ENCODE results near the gene COG2.
"Not testable (repeated sequence)": the region's sequence is repeated elsewhere in the genome, so short reads cannot be mapped to it uniquely, and the experiment has no call there.

COG2 gene

DNA sequence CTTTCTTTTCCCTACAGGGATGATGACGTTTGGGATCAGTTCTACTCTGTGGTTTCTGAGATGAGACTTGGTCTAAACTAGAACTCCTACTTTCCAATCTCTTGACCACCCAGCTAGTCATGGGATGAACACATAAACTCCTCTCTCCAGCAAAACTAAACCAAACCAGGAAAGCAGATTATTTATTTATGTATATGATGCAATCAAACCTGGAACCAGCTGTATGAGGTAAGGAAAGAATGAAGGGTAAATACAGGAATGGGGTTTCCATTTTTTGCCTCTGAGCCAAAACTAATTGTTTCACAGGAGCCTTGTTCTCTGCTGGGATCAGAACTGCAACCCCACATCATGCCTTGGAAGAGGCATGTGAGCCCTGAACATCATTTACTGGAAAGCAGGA is 75.0 kb downstream of the COG2 start:
- H3K4me3 ChIP-seq (ENCODE audit: low read depth in 1 of 5, low read length in 5 of 5) = no peak overlapping the region
- peaks cover 2 to 20% (median 15%) of the 10 kb centered on the region in 5 donors for H3K4me1 ChIP-seq (ENCODE audit: control insufficient read depth in 5 of 5, insufficient read depth in 5 of 5, low read length in 5 of 5)
- no peaks in the 10 kb centered on the region for H3K36me3 ChIP-seq (ENCODE audit: control insufficient read depth in 5 of 5, insufficient read depth in 5 of 5, low read length in 5 of 5)
- H3K9ac ChIP-seq (ENCODE audit: low read length in 5 of 5) = no peak overlapping the region
- no peak overlapping the region for H3K27ac ChIP-seq (ENCODE audit: low read depth, low read length)
- H3K9me3 ChIP-seq (ENCODE audit: control insufficient read depth in 5 of 5, low read length in 5 of 5) = peaks cover 0 to 1% (median 0%) of the 10 kb centered on the region in 5 donors
- H3K27me3 ChIP-seq (ENCODE audit: control insufficient read depth in 5 of 5, insufficient read depth in 4 of 5, low read length in 5 of 5) = no peaks in the 10 kb centered on the region

DNA sequence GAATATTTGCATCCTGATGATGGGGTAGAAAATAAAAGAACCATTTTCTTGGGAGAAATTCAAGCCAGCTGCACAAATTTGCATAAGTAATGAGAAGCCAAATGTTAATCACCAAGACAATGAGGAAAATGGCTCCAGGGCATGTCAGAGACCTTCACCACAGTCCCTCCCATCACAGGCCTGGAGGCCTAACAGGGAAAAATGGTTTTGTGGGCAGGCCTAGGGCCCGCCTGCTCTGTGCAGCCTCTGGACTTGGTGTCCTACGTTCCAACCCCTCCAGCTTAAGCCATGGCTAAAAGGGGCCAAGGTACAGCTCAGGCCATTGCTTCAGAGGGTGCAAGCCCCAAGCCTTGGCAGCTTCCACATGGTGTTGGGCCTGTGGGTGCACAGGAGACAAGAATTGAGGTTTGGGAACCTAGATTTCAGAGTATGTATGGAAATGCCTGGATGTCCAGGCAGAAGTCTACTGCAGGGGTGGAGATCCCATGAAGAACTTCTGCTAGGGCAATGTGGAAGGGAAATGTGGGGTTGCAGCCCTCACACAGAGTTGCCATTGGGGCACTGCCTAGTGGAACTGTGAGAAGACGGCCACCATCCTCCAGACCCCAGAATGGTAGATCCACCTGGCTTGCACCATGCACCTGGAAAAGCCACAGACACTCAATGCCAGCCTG is 79.7 kb downstream of the COG2 start:
- not testable (repeated sequence) for H3K36me3 ChIP-seq (ENCODE audit: control insufficient read depth in 5 of 5, insufficient read depth in 5 of 5, low read length in 5 of 5); H3K4me1 ChIP-seq (ENCODE audit: control insufficient read depth in 5 of 5, insufficient read depth in 5 of 5, low read length in 5 of 5); H3K9ac ChIP-seq (ENCODE audit: low read length in 5 of 5); H3K27me3 ChIP-seq (ENCODE audit: control insufficient read depth in 5 of 5, insufficient read depth in 4 of 5, low read length in 5 of 5); H3K9me3 ChIP-seq (ENCODE audit: control insufficient read depth in 5 of 5, low read length in 5 of 5); H3K27ac ChIP-seq (ENCODE audit: low read depth, low read length); H3K4me3 ChIP-seq (ENCODE audit: low read depth in 1 of 5, low read length in 5 of 5)

DNA sequence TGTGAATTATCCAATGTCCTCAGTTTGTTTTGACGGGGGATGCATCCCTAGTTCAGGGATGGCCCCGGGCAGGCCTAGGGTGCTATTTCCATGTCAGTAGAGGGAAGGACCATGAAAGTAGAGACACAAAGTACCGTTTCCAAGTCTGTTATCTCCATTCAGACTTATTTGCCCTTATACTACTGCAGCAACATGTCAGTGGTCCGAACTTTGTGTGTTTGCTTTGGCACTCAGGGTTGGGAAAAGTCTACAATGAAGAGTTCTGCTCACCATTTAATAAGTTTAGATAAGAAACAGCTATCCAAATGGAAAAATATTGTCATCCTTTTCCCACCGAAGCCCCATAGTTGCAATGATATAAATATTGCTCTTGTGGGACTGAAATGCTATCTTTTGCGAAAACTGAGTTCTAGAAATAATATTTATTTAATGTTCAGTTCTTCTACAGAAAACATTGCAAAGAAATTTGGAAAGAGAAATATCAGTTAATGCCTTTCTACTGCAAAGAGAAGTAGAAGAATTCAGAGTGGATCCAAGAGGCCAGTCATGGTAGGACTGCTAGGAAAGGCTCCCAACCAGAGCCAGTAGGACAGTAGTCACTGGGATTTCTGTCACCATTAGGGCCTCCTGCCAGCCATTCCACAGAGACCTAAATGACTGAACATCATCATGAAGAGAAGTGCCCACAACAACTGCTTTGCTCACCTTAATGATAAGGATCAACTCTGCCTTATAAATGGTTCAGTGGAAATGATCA is 83.2 kb downstream of the COG2 start:
- Histone ChIP-seq H3K9me3 (ENCODE audit: control insufficient read depth in 5 of 5, low read length in 5 of 5) (peaks cover 0 to 4% (median 0%) of the 10 kb centered on the region in 5 donors), H3K27me3 (ENCODE audit: control insufficient read depth in 5 of 5, insufficient read depth in 4 of 5, low read length in 5 of 5) (no peaks in the 10 kb centered on the region), H3K4me3 (ENCODE audit: low read depth in 1 of 5, low read length in 5 of 5) (no peak overlapping the region), H3K27ac (ENCODE audit: low read depth, low read length) (no peak overlapping the region), H3K4me1 (ENCODE audit: control insufficient read depth in 5 of 5, insufficient read depth in 5 of 5, low read length in 5 of 5) (peaks cover 0 to 15% (median 11%) of the 10 kb centered on the region in 5 donors), H3K9ac (ENCODE audit: low read length in 5 of 5) (no peak overlapping the region), H3K36me3 (ENCODE audit: control insufficient read depth in 5 of 5, insufficient read depth in 5 of 5, low read length in 5 of 5) (no peaks in the 10 kb centered on the region)

DNA sequence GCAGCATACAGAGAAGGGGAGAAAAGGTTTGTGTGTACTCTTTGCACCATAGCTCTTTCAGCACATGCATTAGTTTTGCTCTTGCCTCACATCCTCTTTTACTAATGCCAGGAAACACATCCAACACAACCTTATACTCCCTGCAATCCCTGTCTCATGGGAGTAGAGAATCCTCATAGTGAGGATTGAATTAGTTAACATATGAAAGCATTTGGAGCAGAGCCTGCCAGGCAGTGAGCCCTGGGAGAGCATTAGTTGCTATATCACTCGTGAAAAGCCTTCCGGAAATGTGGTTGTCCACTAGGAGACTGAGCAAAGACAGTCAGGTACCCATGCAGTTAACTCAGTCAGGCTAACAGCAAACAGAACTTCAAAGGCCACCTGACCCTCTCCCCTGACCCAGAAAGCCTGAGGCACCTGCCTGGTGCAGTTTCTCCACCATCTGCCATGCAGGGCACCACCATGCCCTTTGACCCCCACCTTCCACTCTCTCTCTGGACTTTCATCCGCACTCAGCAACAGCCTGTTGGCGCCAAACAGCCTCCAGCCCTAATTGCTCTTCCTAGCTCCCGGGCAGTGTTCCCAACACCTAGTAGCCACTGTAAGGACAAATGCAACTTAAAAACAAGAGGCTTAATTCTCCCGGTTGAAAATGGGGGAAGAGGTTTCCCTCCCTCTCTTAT is 86.6 kb downstream of the COG2 start:
- Histone ChIP-seq H3K9ac (ENCODE audit: low read length in 5 of 5) (no peak overlapping the region), H3K36me3 (ENCODE audit: control insufficient read depth in 5 of 5, insufficient read depth in 5 of 5, low read length in 5 of 5) (no peaks in the 10 kb centered on the region), H3K4me1 (ENCODE audit: control insufficient read depth in 5 of 5, insufficient read depth in 5 of 5, low read length in 5 of 5) (peaks cover 0 to 15% (median 11%) of the 10 kb centered on the region in 5 donors), H3K4me3 (ENCODE audit: low read depth in 1 of 5, low read length in 5 of 5) (no peak overlapping the region), H3K27ac (ENCODE audit: low read depth, low read length) (no peak overlapping the region), H3K9me3 (ENCODE audit: control insufficient read depth in 5 of 5, low read length in 5 of 5) (no peaks in the 10 kb centered on the region), H3K27me3 (ENCODE audit: control insufficient read depth in 5 of 5, insufficient read depth in 4 of 5, low read length in 5 of 5) (no peaks in the 10 kb centered on the region)

DNA sequence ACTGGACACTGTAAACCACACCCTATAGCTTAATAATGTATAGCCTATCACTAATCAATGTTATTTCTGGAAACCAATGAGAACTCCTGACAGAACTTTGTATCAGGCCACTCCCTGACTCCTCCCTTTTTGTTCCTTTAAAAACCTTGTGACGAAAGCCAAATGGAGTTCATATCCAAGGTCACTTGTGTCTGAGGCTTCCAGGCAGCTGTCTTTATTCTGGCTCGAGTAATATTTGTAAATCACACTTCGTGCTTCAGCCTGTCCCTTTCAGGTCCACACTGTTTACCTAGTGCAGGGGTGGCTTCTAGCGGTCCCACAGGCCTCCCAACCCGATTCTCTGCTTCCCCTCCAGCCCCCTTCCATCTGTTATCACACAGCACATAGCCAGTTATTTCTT is 88.7 kb downstream of the COG2 start:
- peaks cover 0 to 2% (median 0%) of the 10 kb centered on the region in 5 donors for H3K27me3 ChIP-seq (ENCODE audit: control insufficient read depth in 5 of 5, insufficient read depth in 4 of 5, low read length in 5 of 5)
- H3K4me3 ChIP-seq (ENCODE audit: low read depth in 1 of 5, low read length in 5 of 5) = no peak overlapping the region
- H3K36me3 ChIP-seq (ENCODE audit: control insufficient read depth in 5 of 5, insufficient read depth in 5 of 5, low read length in 5 of 5) = no peaks in the 10 kb centered on the region
- H3K27ac ChIP-seq (ENCODE audit: low read depth, low read length) = no peak overlapping the region
- H3K4me1 ChIP-seq (ENCODE audit: control insufficient read depth in 5 of 5, insufficient read depth in 5 of 5, low read length in 5 of 5) = peaks cover 0 to 15% (median 11%) of the 10 kb centered on the region in 5 donors
- no peaks in the 10 kb centered on the region for H3K9me3 ChIP-seq (ENCODE audit: control insufficient read depth in 5 of 5, low read length in 5 of 5)
- H3K9ac ChIP-seq (ENCODE audit: low read length in 5 of 5) = no peak overlapping the region

DNA sequence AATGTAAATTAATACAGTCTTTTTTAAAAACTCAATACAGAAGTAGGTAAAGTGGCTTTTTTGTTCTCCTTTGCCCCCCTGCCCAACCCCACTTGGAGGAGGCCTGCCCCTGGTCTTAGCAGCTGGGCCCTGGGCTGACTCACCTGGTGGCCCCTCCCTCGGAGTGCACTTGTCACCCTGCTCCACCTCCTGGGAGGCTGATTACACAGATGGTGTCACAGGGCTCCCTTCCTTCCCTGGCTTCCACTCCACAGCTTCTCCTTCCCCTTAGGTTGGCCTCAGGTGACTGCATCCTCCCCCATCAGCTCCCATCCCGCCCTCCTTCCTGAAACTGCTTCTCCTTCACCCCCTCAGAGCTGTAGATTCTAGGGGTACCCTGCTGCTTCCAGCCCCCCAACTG is 93.2 kb downstream of the COG2 start:
- Histone ChIP-seq H3K27me3 (ENCODE audit: control insufficient read depth in 5 of 5, insufficient read depth in 4 of 5, low read length in 5 of 5) (peaks cover 0 to 2% (median 0%) of the 10 kb centered on the region in 5 donors), H3K27ac (ENCODE audit: low read depth, low read length) (no peak overlapping the region), H3K4me3 (ENCODE audit: low read depth in 1 of 5, low read length in 5 of 5) (no peak overlapping the region), H3K4me1 (ENCODE audit: control insufficient read depth in 5 of 5, insufficient read depth in 5 of 5, low read length in 5 of 5) (peaks cover 0 to 3% (median 0%) of the 10 kb centered on the region in 5 donors), H3K9ac (ENCODE audit: low read length in 5 of 5) (no peak overlapping the region), H3K9me3 (ENCODE audit: control insufficient read depth in 5 of 5, low read length in 5 of 5) (peaks cover 0 to 4% (median 0%) of the 10 kb centered on the region in 5 donors), H3K36me3 (ENCODE audit: control insufficient read depth in 5 of 5, insufficient read depth in 5 of 5, low read length in 5 of 5) (no peaks in the 10 kb centered on the region)

DNA sequence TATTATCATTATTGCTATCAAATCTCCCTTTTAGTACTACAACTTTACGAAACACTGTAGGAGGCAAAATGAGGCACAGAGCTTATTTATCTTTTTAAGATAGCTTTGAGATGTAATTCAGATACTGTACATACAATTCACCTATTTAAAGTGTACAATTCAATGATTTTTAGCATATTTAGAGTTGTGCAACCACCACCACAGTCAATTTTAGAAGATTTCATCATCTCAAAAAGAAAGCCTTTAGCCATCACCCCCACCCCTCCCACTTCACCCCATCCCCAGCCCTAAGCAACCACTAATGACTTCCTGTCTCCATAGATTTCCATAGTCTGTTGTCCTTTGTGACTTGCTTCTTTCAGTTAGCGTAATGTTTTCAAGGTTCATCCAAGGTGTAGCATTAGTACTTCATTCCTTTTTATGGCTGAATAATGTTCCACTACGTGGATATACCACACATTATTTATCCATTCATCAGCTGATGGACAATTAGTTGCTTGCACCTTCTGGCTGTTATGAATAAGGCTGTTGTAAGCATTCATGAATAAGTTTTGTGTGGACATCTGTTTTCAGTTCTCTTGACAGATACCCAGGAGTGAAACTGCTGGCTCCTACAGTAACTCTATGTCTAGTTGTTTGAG is 95.5 kb downstream of the COG2 start:
- Histone ChIP-seq H3K9ac (ENCODE audit: low read length in 5 of 5) (no peak overlapping the region), H3K4me3 (ENCODE audit: low read depth in 1 of 5, low read length in 5 of 5) (no peak overlapping the region), H3K27ac (ENCODE audit: low read depth, low read length) (no peak overlapping the region), H3K27me3 (ENCODE audit: control insufficient read depth in 5 of 5, insufficient read depth in 4 of 5, low read length in 5 of 5) (peaks cover 0 to 2% (median 0%) of the 10 kb centered on the region in 5 donors), H3K36me3 (ENCODE audit: control insufficient read depth in 5 of 5, insufficient read depth in 5 of 5, low read length in 5 of 5) (no peaks in the 10 kb centered on the region), H3K4me1 (ENCODE audit: control insufficient read depth in 5 of 5, insufficient read depth in 5 of 5, low read length in 5 of 5) (no peaks in the 10 kb centered on the region), H3K9me3 (ENCODE audit: control insufficient read depth in 5 of 5, low read length in 5 of 5) (peaks cover 0 to 4% (median 0%) of the 10 kb centered on the region in 5 donors)

DNA sequence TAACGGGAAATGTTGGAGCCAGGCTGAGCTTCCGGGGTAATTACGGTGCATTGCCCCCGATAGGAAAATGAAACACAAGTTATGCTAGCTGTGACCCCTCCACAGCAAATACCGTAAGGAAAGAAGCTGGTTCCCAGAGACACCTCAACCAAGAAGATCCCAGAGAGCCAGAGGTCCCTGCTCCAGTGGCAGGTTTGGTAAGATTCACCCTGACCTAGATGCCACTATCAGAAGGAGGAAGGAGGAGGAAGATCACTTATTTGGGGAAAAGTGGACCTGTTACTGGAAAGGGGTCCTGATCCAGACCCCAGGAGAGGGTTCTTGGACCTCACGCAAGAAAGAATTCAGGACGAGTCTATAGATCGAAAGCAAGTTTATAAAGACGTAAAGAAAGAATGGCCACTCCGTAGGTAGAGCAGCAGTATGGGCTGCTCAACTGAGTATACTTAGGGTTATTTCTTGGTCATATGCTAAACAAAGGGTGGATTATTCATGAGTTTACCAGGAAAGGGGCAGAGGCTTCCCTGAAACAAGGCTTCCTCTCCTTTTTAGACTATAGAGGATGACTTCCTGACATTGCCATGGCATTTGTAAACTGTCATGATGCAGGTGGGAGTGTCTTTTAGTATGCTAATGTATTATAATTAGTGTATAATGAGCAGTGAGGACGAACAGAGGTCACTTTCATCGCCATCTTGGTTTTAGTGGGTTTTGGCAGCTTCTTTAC is 97.4 kb downstream of the COG2 start:
- H3K36me3 ChIP-seq (ENCODE audit: control insufficient read depth in 5 of 5, insufficient read depth in 5 of 5, low read length in 5 of 5) = no peaks in the 10 kb centered on the region
- H3K4me1 ChIP-seq (ENCODE audit: control insufficient read depth in 5 of 5, insufficient read depth in 5 of 5, low read length in 5 of 5) = no peaks in the 10 kb centered on the region
- peaks cover 0 to 2% (median 0%) of the 10 kb centered on the region in 5 donors for H3K27me3 ChIP-seq (ENCODE audit: control insufficient read depth in 5 of 5, insufficient read depth in 4 of 5, low read length in 5 of 5)
- no peak overlapping the region for H3K9ac ChIP-seq (ENCODE audit: low read length in 5 of 5)
- H3K27ac ChIP-seq (ENCODE audit: low read depth, low read length) = no peak overlapping the region
- no peak overlapping the region for H3K4me3 ChIP-seq (ENCODE audit: low read depth in 1 of 5, low read length in 5 of 5)
- peaks cover 0 to 4% (median 0%) of the 10 kb centered on the region in 5 donors for H3K9me3 ChIP-seq (ENCODE audit: control insufficient read depth in 5 of 5, low read length in 5 of 5)

Data from subcutaneous abdominal adipose tissue (tissue), 5 donors.